CD4-positive, alpha-beta memory T cell (primary cell): ENCODE measurements around the gene ATR. TPM values are rescaled to one million over a fixed set of nuclear protein-coding genes. Genes with fewer than 3 reads are reported as not detected.
A peak's percentile ranks its signal among the peaks of the same experiment; 100 is the strongest.

Experiments used
- CTCF ChIA-PET: fragments of 350-600 bp; sonication (Branson Sonifier 250); formaldehyde crosslinking; loops from one replicate; lab custom pipeline; 2021; ENCODE audit warnings: inconsistent platforms; ENCODE audit not compliant: partially characterized antibody; lab: Charles Lee
- POLR2A ChIA-PET: fragments of 350-600 bp; sonication (Branson Sonifier 250); formaldehyde crosslinking; loops from one replicate; lab custom pipeline; 2021; ENCODE audit not compliant: partially characterized antibody; lab: Charles Lee
- DNase-seq, 5 donors: peaks; one replicate each; pipeline versions ENCODE4 v3.0.0 to v3.0.0-alpha.2; 2020 to 2022; ENCODE audit warnings: mixed read lengths in 1 of 5
- H3K27ac ChIP-seq: one replicate; pipeline ENCODE4 v1.7.0; 2013; ENCODE audit warnings: low read depth, low read length
- H3K27me3 ChIP-seq: 2 replicates; pipeline ENCODE4 v1.7.0; 2013; ENCODE audit warnings: mild to moderate bottlenecking, low read length, moderate library complexity; ENCODE audit not compliant: insufficient read depth
- H3K36me3 ChIP-seq: 2 replicates; pipeline ENCODE4 v1.7.0; 2013; ENCODE audit warnings: mild to moderate bottlenecking, low read length, moderate library complexity; ENCODE audit not compliant: insufficient read depth
- H3K4me1 ChIP-seq: 2 replicates; pipeline ENCODE4 v1.7.0; 2013; ENCODE audit warnings: mild to moderate bottlenecking, low read length, moderate library complexity; ENCODE audit not compliant: insufficient read depth
- H3K4me3 ChIP-seq, 2 donors: one replicate each; pipeline ENCODE4 v1.7.0; 2013; ENCODE audit warnings: low read length in 2 of 2, mild to moderate bottlenecking in 1 of 2
- H3K9me3 ChIP-seq, 2 donors: one replicate each; pipeline ENCODE4 v1.7.0; 2013; ENCODE audit warnings: low read length in 2 of 2, control low read depth in 1 of 2; ENCODE audit not compliant: control insufficient read depth in 1 of 2
- H3K27ac Mint-ChIP-seq, 7 donors: one replicate each; pipeline ENCODE4 v1.8.0; 2020 to 2021; ENCODE audit warnings: mixed read lengths in 7 of 7, mild to moderate bottlenecking in 6 of 7, inconsistent platforms in 3 of 7, moderate library complexity in 3 of 7
- H3K27me3 Mint-ChIP-seq, 2 donors: one replicate each; pipeline ENCODE4 v1.8.0; 2020 to 2021; ENCODE audit warnings: mixed read lengths in 2 of 2
- H3K36me3 Mint-ChIP-seq, 2 donors: one replicate each; pipeline ENCODE4 v1.8.0; 2020 to 2021; ENCODE audit warnings: mixed read lengths in 2 of 2, inconsistent platforms in 1 of 2, mild to moderate bottlenecking in 1 of 2
- H3K4me1 Mint-ChIP-seq, 4 donors: one replicate each; pipeline ENCODE4 v1.8.0; 2020 to 2021; ENCODE audit warnings: mixed read lengths in 4 of 4, mild to moderate bottlenecking in 1 of 4
- H3K4me3 Mint-ChIP-seq, 8 donors: one replicate each; pipeline ENCODE4 v1.8.0; 2020 to 2021; ENCODE audit warnings: mixed read lengths in 8 of 8, mild to moderate bottlenecking in 7 of 8, moderate library complexity in 6 of 8, inconsistent platforms in 3 of 8
- H3K9me3 Mint-ChIP-seq, 8 donors: one replicate each; pipeline ENCODE4 v1.8.0; 2020 to 2021; ENCODE audit warnings: mixed read lengths in 8 of 8, mild to moderate bottlenecking in 5 of 8, inconsistent platforms in 3 of 8, moderate library complexity in 1 of 8
- intact Hi-C: fragments of 100-400 bp; cut with micrococcal nuclease; formaldehyde crosslinking; loops from one replicate; pipeline ENCODE4 v1.15.1; 2023
- polyA plus RNA-seq, 2 donors: library from polyadenylated mRNA; unstranded; fragments of 300-500 nt; fragmentation: Illumina TruSeq; gene quantifications; one replicate each; pipeline ENCODE4 v1.2.3, GENCODE V29; 2021
- total RNA-seq, 2 experiments: library from RNA; stranded (reverse); gene quantifications; one replicate each; pipeline ENCODE4 v1.2.3, GENCODE V29; 2021

ATR gene
- 10 to 100 TPM; 42.3 to 45.6 TPM for total RNA-seq
- 10 to 100 TPM in 1 of 2 donors, 1 to 10 TPM in 1; 4.3 to 12.3 TPM for polyA plus RNA-seq

- ChIA-PET POLR2A (interaction anchor here (0.8 to 4.7 kb wide), 21 partner anchors 9 to 1394 kb away, joined by 3 to 72 read pairs (median 3); partner anchors contain the start of genes PLS1, PXYLP1, TRPC1 and U2SURP), CTCF (interaction anchor here (0.7 to 3.3 kb wide), 6 partner anchors 8 to 424 kb away, joined by 3 to 9 read pairs (median 4); partner anchors contain the start of gene TRPC1)
- peak within 1 kb of the TSS; percentile 93 to 99 (median 98) for H3K4me3 Mint-ChIP-seq
- Histone ChIP-seq H3K9me3 (no peaks in the 10 kb centered on the region), H3K27ac (peak within 1 kb of the TSS; percentile 94), H3K27me3 (no peaks in the 10 kb centered on the region), H3K36me3 (no peaks in the 10 kb centered on the region), H3K4me3 (peak within 1 kb of the TSS; percentile 90 to 100), H3K4me1 (peaks cover 44% of the 10 kb centered on the region)
- H3K9me3 Mint-ChIP-seq = peaks cover 0 to 2% (median 0%) of the 10 kb centered on the region in 8 donors
- peaks cover 0 to 20% of the 10 kb centered on the region in 2 donors for H3K36me3 Mint-ChIP-seq
- peaks cover 41 to 66% (median 52%) of the 10 kb centered on the region in 4 donors for H3K4me1 Mint-ChIP-seq
- peaks cover 2 to 4% of the 10 kb centered on the region in 2 donors for H3K27me3 Mint-ChIP-seq
- intact Hi-C loops = loop anchor here (1.0 to 10.0 kb wide), 11 partner anchors 8 to 1394 kb away; partner anchors contain the start of genes ATP1B3, DIPK2A, PLS1 and PXYLP1
- peak; percentile 95 to 96 (median 96) for DNase-seq
- peak within 1 kb of the TSS; percentile 91 to 99 (median 99) for H3K27ac Mint-ChIP-seq
Measured at GRCh38 chr3:142578329-142579223, at the start of gene ATR. ATR (minus strand) TSS chr3:142578733; CDS start chr3:142578704, 29 bp downstream.

- Mint-ChIP-seq H3K9me3 (no peaks in the 10 kb centered on the region), H3K27ac (no peak overlapping the region), H3K4me1 (no peaks in the 10 kb centered on the region), H3K36me3 (no peaks in the 10 kb centered on the region), H3K27me3 (peaks cover 0 to 3% of the 10 kb centered on the region in 2 donors), H3K4me3 (no peak overlapping the region)
- H3K36me3 ChIP-seq = no peaks in the 10 kb centered on the region
- ChIA-PET POLR2A (no interaction called here), CTCF (no interaction called here)
- no peak overlapping the region for H3K4me3 ChIP-seq
- no peak overlapping the region for H3K27ac ChIP-seq
- no peaks in the 10 kb centered on the region for H3K4me1 ChIP-seq
- no peaks in the 10 kb centered on the region for H3K9me3 ChIP-seq
- H3K27me3 ChIP-seq = no peaks in the 10 kb centered on the region
- no peak for DNase-seq
- intact Hi-C loops = no loop called here
Measured at GRCh38 chr3:142626971-142627370, 48.4 kb upstream of the ATR start.

- peaks cover 0 to 3% of the 10 kb centered on the region in 2 donors for H3K27me3 Mint-ChIP-seq
- CTCF ChIA-PET = interaction anchor here (1.3 kb wide), 1 partner anchor 14 kb away, joined by 3 read pairs; no protein-coding TSS in a partner anchor
- no peak overlapping the region for H3K4me3 Mint-ChIP-seq
Measured at GRCh38 chr3:142625153-142625440, 46.6 kb upstream of the ATR start.

GRCh38 chr3:142624341-142625152 is 46.0 kb upstream of the ATR start:
- Histone ChIP-seq H3K27me3 (no peaks in the 10 kb centered on the region), H3K4me1 (no peaks in the 10 kb centered on the region), H3K27ac (no peak overlapping the region), H3K36me3 (no peaks in the 10 kb centered on the region), H3K9me3 (no peaks in the 10 kb centered on the region), H3K4me3 (no peak overlapping the region)
- Mint-ChIP-seq H3K9me3 (no peaks in the 10 kb centered on the region), H3K4me1 (no peaks in the 10 kb centered on the region), H3K36me3 (no peaks in the 10 kb centered on the region), H3K27ac (no peak overlapping the region), H3K27me3 (peaks cover 0 to 3% of the 10 kb centered on the region in 2 donors), H3K4me3 (no peak overlapping the region)
- intact Hi-C loops = no loop called here
- ChIA-PET CTCF (interaction anchor here (1.1 to 1.3 kb wide), 2 partner anchors 11 to 14 kb away, joined by 3 read pairs; no protein-coding TSS in a partner anchor), POLR2A (no interaction called here)
- DNase-seq = no peak

More at GRCh38 chr3:142625153-142625440, 46.6 kb upstream of the ATR start:
- no peaks in the 10 kb centered on the region for H3K9me3 ChIP-seq
- H3K27ac ChIP-seq = no peak overlapping the region
- no peaks in the 10 kb centered on the region for H3K27me3 ChIP-seq
- H3K36me3 ChIP-seq = no peaks in the 10 kb centered on the region
- Mint-ChIP-seq H3K4me1 (no peaks in the 10 kb centered on the region), H3K9me3 (no peaks in the 10 kb centered on the region), H3K27ac (no peak overlapping the region), H3K36me3 (no peaks in the 10 kb centered on the region)
- H3K4me1 ChIP-seq = no peaks in the 10 kb centered on the region
- POLR2A ChIA-PET = no interaction called here
- no peak for DNase-seq
- intact Hi-C loops = no loop called here
- H3K4me3 ChIP-seq = no peak overlapping the region

GRCh38 chr3:142623194-142623593 is 44.7 kb upstream of the ATR start:
- Histone ChIP-seq H3K27ac (no peak overlapping the region), H3K9me3 (no peaks in the 10 kb centered on the region), H3K4me3 (no peak overlapping the region), H3K36me3 (no peaks in the 10 kb centered on the region), H3K4me1 (no peaks in the 10 kb centered on the region), H3K27me3 (no peaks in the 10 kb centered on the region)
- intact Hi-C loops = no loop called here
- Mint-ChIP-seq H3K27ac (no peak overlapping the region), H3K27me3 (peaks cover 0 to 3% of the 10 kb centered on the region in 2 donors), H3K4me3 (no peak overlapping the region), H3K4me1 (no peaks in the 10 kb centered on the region), H3K9me3 (no peaks in the 10 kb centered on the region), H3K36me3 (no peaks in the 10 kb centered on the region)
- POLR2A ChIA-PET = no interaction called here
- CTCF ChIA-PET = interaction anchor here (0.6 kb wide), 1 partner anchor 436 kb away, joined by 3 read pairs; no protein-coding TSS in a partner anchor
- no peak for DNase-seq

- H3K4me1 Mint-ChIP-seq = no peaks in the 10 kb centered on the region
- peaks cover 0 to 3% of the 10 kb centered on the region in 2 donors for H3K27me3 Mint-ChIP-seq
Measured at GRCh38 chr3:142622405-142622804, 43.9 kb upstream of the ATR start.

More at GRCh38 chr3:142622405-142622804, 43.9 kb upstream of the ATR start:
- no peaks in the 10 kb centered on the region for H3K9me3 Mint-ChIP-seq
- Histone ChIP-seq H3K27me3 (no peaks in the 10 kb centered on the region), H3K27ac (no peak overlapping the region), H3K9me3 (no peaks in the 10 kb centered on the region), H3K36me3 (no peaks in the 10 kb centered on the region), H3K4me1 (no peaks in the 10 kb centered on the region), H3K4me3 (no peak overlapping the region)
- no peak for DNase-seq
- no peak overlapping the region for H3K4me3 Mint-ChIP-seq
- intact Hi-C loops = no loop called here
- CTCF ChIA-PET = no interaction called here
- H3K27ac Mint-ChIP-seq = no peak overlapping the region
- no peaks in the 10 kb centered on the region for H3K36me3 Mint-ChIP-seq
- POLR2A ChIA-PET = no interaction called here
